GM19023 (cell line): ENCODE measurements around the gene ZNF497.

ENCODE experiments used
- ATAC-seq: cut with Tn5 transposase; IDR thresholded peaks from one replicate; pipeline ENCODE4 v1.9.1; 2021; ENCODE audit warnings: mild to moderate bottlenecking, moderate library complexity; ENCODE audit not compliant: unreplicated experiment

ZNF497 gene

GRCh38 chr19:58368561-58369360 lies 6.2 kb upstream of the ZNF497 start:
- no peak for ATAC-seq

GRCh38 chr19:58367698-58368454 lies 5.3 kb upstream of the ZNF497 start:
- ATAC-seq = no peak

GRCh38 chr19:58366585-58367430 lies 4.3 kb upstream of the ZNF497 start:
- no peak for ATAC-seq

GRCh38 chr19:58364146-58364545 lies 1.6 kb upstream of the ZNF497 start:
- no peak for ATAC-seq

GRCh38 chr19:58361900-58362271 lies 665 bp downstream of the ZNF497 start:
- peak; percentile 17 for ATAC-seq

- ATAC-seq = no peak
Observed at GRCh38 chr19:58357481-58358145, 4.9 kb downstream of the ZNF497 start.

GRCh38 chr19:58356766-58357480 lies 5.6 kb downstream of the ZNF497 start:
- no peak for ATAC-seq

GRCh38 chr19:58355908-58356765 lies 6.4 kb downstream of the ZNF497 start:
- no peak for ATAC-seq

GRCh38 chr19:58355215-58355796 lies 7.2 kb downstream of the ZNF497 start:
- ATAC-seq = no peak

- no peak for ATAC-seq
Observed at GRCh38 chr19:58354478-58355030, 8.0 kb downstream of the ZNF497 start.

GRCh38 chr19:58353717-58354477 lies 8.7 kb downstream of the ZNF497 start:
- no peak for ATAC-seq

GRCh38 chr19:58352760-58353671 lies 9.5 kb downstream of the ZNF497 start, which contains the start of gene A1BG:
A1BG (minus strand) TSS chr19:58353492; CDS start chr19:58353437, 55 bp downstream.
- ATAC-seq = no peak

GRCh38 chr19:58351990-58352755 lies 10.4 kb downstream of the ZNF497 start:
- ATAC-seq = no peak

- no peak for ATAC-seq
Observed at GRCh38 chr19:58351558-58351878, 11.0 kb downstream of the ZNF497 start.

GRCh38 chr19:58350871-58351557 lies 11.5 kb downstream of the ZNF497 start:
- ATAC-seq = no peak
